ENCODE measurements around the gene SLC6A12.
"Not testable (repeated sequence)": the region's sequence is repeated elsewhere in the genome, so short reads cannot be mapped to it uniquely, and the experiment has no call there.

Gene SLC6A12

GRCh38 chr12:197911-198695, 15.9 kb downstream of the SLC6A12 start:
- no peak for DNase-seq (ENCODE audit: low read depth in 3 of 3, low spot score in 1 of 3)

- DNase-seq (ENCODE audit: low read depth in 3 of 3, low spot score in 1 of 3): no peak
Measured at GRCh38 chr12:197347-197746, 16.6 kb downstream of the SLC6A12 start.

GRCh38 chr12:196436-196835, 17.5 kb downstream of the SLC6A12 start:
- DNase-seq (ENCODE audit: low read depth in 3 of 3, low spot score in 1 of 3): no peak

DNA sequence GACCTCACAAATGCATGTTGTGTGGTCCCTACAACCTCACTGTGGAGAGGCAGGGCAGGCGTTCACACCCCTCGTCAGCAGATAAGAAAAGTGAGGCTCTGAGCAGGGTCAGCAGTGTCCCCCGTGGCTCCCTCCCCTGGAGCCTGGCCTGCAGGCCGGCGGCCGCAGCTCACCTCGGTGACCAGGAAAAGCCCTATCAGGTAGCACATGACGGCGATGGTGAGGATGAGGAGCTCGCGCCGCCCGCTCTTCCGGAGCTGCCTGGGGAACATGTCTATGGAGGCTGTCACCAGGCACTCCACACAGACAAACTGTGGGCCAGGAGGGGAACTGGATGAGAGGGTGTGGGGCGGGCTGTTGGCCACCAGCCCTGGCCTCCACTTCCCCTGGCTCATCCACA, 18.0 kb downstream of the SLC6A12 start:
- DNase-seq (ENCODE audit: low read depth in 3 of 3, low spot score in 1 of 3): no peak

- no peak for DNase-seq (ENCODE audit: low read depth in 3 of 3, low spot score in 1 of 3)
Measured at GRCh38 chr12:195156-195555, 18.8 kb downstream of the SLC6A12 start.

- no peak for DNase-seq (ENCODE audit: low read depth in 3 of 3, low spot score in 1 of 3)
Measured at GRCh38 chr12:194276-194675, 19.7 kb downstream of the SLC6A12 start.

DNA sequence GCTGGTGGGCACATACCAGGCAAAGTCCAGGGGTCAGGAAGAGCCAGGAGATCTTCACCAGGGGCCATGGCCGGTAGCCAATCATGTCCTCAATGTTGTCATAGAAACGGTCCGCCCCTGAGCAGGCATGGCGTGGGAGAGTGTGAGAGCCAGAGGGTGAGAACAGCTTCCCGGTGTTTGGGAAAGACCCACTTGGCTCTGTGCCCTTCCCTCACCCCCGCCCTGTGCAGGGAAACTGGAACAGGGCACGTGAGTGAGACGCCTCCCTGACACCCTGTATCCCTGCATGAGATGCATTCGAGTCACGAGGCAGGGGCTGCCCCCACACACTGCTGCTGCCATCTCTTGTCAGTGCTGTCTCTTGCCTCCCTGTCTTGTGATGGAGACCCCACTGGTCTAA, 20.7 kb downstream of the SLC6A12 start:
- DNase-seq (ENCODE audit: low read depth in 3 of 3, low spot score in 1 of 3): no peak

DNA sequence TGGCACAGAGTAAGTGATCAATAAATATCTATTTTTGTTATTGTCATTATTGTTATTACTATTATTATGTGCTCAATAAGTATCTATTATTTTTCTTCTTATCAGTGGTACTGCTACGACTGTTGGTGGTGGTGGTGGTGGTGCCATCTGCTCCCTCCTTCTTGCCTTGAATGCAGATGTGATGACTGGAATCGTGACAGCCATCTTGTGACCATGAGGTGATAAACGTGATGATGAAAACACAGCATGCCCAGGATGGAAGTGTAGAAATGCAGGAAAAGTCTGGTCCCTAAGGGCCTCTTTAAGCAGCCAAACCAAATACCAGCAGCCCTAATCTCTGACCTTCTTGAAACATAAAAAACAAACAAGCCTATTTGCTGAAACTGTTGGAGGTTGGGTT, 22.4 kb downstream of the SLC6A12 start:
- no peak for DNase-seq (ENCODE audit: low read depth in 3 of 3, low spot score in 1 of 3)

DNA sequence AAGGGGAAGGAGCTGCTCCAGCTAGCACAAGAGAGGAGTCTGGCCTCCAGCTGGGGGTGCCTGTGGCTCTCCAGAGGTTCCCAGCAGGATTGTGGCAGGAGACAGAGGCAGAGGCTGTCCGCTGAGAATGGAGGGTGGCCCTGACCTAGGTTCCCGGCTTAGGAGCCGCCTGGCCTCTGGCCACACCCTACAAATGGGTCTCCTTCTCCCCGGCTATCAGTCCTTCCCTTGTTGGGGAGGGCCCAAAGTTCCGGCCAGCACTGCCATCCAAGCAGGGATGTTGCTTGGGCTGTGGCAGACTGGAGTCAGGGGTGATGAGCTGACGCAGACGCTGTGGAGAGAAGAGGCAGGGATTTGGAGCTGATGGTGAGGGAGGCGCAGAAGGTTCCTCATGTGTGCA, 23.1 kb downstream of the SLC6A12 start:
- DNase-seq (ENCODE audit: low read depth in 3 of 3, low spot score in 1 of 3): no peak

GRCh38 chr12:189622-189962, 24.4 kb downstream of the SLC6A12 start:
- no peak for DNase-seq (ENCODE audit: low read depth in 3 of 3, low spot score in 1 of 3)

GRCh38 chr12:188910-189621, 24.9 kb downstream of the SLC6A12 start:
- peak in 1 of 3 donors; percentile 32 for DNase-seq (ENCODE audit: low read depth in 3 of 3, low spot score in 1 of 3)

DNA sequence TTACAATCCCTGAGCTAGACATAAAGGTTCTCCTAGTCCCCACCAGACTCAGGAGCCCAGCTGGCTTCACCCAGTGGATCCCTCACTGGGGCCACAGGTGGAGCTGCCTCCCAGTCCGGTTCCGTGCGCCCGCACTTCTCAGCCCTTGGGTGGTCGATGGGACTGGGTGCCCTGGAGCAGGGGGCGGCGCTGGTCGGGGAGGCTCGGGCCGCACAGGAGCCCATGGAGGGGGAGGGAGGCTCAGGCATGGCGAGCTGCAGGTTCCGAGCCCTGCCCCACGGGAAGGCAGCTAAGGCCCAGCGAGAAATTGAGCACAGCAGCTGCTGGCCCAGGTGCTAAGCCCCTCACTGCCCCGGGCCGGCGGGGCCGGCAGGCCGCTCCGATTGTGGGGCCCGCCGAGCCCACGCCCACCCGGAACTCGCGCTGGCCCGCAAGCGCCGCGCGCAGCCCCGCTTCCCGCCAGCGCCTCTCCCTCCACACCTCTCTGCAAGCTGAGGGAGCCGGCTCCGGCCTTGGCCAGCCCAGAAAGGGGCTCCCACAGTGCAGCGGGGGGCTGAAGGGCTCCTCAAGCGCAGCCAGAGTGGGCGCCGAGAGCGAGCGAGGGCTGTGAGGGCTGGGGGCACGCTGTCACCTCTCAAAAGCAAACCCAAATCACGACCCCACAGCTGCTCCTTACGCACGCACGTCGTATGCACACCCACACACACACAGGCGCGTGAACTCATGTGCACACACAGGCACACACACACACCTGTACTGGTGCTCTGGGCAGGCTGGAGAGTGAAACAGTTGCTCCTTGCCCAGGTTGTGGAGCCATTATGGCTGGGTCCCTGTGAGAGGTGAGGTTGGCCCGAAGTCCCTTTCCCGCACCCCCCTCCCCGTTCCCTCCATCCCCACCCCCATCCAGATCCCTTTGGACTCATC, 25.7 kb downstream of the SLC6A12 start:
- DNase-seq (ENCODE audit: low read depth in 3 of 3, low spot score in 1 of 3): not testable (repeated sequence)

DNA sequence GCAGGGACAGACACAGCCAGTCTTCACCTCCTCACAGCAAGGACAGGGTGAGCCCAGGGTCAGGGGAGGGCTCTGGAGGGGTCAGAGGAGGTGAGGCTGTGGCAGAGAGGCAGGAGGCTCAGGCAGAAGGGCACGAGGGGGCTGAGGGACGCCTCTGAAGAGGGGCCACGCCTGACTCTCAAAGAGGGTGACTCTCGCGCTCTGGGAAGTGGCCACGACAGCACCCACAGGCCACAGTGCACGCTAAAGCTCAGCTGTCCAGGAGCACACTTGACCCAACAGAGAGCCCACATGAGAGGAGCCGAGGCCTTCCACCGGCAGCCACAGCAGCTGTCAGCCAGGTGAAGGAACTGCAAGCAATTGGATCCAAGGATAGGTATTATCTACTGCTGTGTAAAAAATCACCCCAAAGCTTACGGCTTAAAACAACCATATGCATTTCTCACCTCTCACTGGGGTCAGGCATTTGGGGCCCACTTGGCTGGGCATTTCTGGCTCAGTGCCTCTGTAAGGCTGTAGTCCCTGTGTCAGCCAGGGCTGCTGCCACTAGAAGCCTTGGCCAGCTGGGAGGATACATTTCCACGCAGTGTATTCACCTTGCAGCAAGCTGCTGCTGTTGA, 27.8 kb downstream of the SLC6A12 start:
- DNase-seq (ENCODE audit: low read depth in 3 of 3, low spot score in 1 of 3): no peak

- no peak for DNase-seq (ENCODE audit: low read depth in 3 of 3, low spot score in 1 of 3)
Measured at GRCh38 chr12:185576-185955, 28.4 kb downstream of the SLC6A12 start.

DNA sequence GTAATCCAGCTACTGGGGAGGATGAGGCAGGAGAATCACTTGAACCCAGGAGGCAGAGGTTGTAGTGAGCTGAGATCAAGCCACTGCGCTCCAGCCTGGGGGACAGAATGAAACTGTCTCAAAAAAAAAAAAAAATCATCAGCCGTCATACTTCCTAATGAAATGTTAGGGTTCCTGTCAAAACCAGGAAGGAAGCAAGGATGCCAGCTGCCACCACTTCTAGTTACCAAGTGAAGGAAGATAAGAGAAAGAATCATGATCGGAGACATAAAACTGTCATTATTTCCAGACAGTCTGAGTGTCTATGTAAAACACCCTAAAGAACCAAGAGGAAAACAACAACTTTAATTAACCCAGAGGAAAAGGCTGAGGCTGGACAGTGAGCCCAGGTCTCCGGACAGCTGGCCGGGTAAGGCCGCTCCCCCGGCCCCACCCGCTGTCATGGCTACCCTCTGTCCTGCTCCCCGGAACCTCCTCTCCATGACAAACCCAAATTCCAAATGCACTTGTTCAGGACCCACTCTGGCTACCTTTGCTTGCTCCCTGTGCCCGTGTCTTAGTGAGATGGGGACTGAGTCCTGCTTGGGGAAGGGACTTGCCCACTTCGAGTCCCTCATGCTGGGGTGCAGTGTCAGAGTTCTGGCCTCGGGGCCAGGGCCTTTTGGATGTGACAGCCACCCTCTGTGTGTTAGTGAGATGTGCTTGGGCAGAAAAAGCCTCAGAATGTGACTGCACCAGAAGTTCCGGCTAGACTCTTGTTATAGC, 29.0 kb downstream of the SLC6A12 start:
- no peak for DNase-seq (ENCODE audit: low read depth in 3 of 3, low spot score in 1 of 3)

DNA sequence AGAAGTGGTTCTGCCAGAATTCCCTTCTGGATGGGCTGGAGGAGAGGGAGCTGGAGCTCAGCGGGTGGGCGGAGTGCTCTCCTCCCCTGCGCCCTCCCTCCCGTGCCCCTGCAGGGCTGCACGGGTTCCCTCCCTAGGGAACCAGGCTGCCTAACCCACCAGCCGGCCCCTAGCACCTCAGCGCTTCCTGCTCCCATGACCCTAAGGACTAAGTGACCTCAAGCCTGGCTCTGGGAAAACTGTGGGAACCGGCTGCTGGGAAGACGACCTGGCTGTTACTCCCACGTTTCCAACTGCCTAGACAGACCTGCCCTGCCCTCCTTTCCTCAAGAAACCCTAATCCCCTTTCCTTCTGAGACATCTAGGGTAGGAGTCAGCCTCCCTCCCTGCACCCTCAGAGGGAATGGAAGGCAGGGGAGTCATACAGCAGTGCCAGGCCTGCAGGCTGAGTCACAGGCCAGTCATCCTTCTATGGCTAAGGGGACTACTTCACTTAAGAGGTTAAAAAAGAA, 31.5 kb downstream of the SLC6A12 start:
- DNase-seq (ENCODE audit: low read depth in 3 of 3, low spot score in 1 of 3): no peak

DNA sequence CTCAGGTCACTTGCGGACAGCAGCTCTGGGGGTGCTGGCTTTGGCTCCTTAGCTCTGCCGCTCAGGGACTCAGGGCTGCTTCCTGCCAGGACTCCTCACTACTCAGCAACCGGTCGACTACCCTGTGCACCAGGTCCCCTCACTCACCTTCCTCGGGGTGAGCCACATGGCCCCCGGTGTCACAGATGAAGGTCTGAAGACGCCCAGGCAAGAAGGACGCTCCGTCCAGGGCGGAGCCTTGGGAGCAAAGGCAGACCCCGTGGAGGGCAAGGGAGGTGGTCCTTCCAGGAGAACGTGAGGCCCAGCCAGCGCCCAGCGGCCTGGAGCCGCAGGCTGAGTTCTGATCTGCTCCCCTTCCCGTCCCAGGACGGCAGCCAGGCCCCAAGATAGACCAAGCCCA, 32.0 kb downstream of the SLC6A12 start:
- DNase-seq (ENCODE audit: low read depth in 3 of 3, low spot score in 1 of 3): no peak

- no peak for DNase-seq (ENCODE audit: low read depth in 3 of 3, low spot score in 1 of 3)
Measured at GRCh38 chr12:180445-180844, 33.5 kb downstream of the SLC6A12 start.

DNA sequence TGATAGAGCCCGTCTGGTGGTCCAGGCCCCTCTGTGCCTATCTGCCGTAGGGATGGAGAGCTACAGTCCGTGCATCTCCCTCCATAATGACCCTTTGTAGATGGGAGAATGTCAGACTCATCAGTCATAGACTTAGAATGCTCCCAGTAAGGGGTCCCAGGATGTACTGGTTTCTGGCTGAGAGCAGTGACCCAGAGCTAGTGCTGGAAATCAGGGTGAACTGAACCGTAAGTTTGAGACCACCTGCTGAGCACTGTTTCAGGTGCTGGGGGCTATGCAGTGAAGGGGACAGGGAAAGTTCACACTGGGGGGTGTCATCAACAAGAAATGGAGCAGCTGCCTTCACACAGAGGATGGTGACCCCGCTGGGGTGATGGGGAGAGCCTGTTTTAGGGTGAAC, 34.1 kb downstream of the SLC6A12 start:
- no peak for DNase-seq (ENCODE audit: low read depth in 3 of 3, low spot score in 1 of 3)

- no peak for DNase-seq (ENCODE audit: low read depth in 3 of 3, low spot score in 1 of 3)
Measured at GRCh38 chr12:179131-179884, 34.6 kb downstream of the SLC6A12 start.

All from stimulated activated CD4-positive, alpha-beta T cell treated with anti-CD3 and anti-CD28 coated beads, TNF-alpha, amount 100 ng/mL, for 1 hour (primary cell).